HCT116 (cell line): Measurements from ENCODE around the gene PLCG2. TPM values are rescaled to one million over a fixed set of nuclear protein-coding genes. Genes with fewer than 3 reads are reported as not detected.
A peak's percentile ranks its signal among the peaks of the same experiment; 100 is the strongest.
"Not testable (repeated sequence)": the region's sequence is repeated elsewhere in the genome, so short reads cannot be mapped to it uniquely, and the experiment has no call there.

Experiments
- ATAC-seq: fragments of 200-7000 bp; cut with Tn5 transposase; 2 replicates; pipeline ENCODE4 v1.9.1; 2020; ENCODE audit warnings: mild to moderate bottlenecking, moderate library complexity
- BruUV-seq: library from RNA; stranded (reverse); fragments of 400-500 nt; replicated peaks from 2 replicates; lab custom pipeline; 2021; lab: Mats Ljungman, UMichigan
- CTCF ChIA-PET: fragments of 300-600 bp; sonication (Branson Sonifier 250); formaldehyde crosslinking; loops from one replicate; lab custom pipeline; 2021; ENCODE audit warnings: antibody characterized with exemption; lab: Charles Lee
- POLR2A ChIA-PET: fragments of 300-600, 350-600 bp; sonication (Branson Sonifier 250); formaldehyde crosslinking; loops from one replicate; lab custom pipeline; 2021; ENCODE audit warnings: antibody characterized with exemption; lab: Charles Lee
- RAD21 ChIA-PET, 2 experiments: fragments of 300-600 bp; sonication (Branson Sonifier 250); formaldehyde crosslinking; loops; one replicate each; lab custom pipeline; 2023; ENCODE audit warnings: low total read pairs in 2 of 2; ENCODE audit not compliant: uncharacterized antibody in 2 of 2, unreplicated experiment in 2 of 2, low non-redundant PET in 1 of 2; lab: Charles Lee
- DNase-seq: peaks from one replicate; pipeline ENCODE4 v3.0.0-alpha.2; 2010; ENCODE audit warnings: low read depth, low spot score
- H2AFZ ChIP-seq: fragments of 200-600 bp; shearing (Covaris generic), sonication (generic); 2 replicates; pipeline ENCODE4 v1.6.1; 2017; ENCODE audit warnings: low read depth, mixed run types, mixed read lengths, antibody characterized with exemption, low read length; ENCODE audit not compliant: poor library complexity, severe bottlenecking
- H3K27ac ChIP-seq: 2 replicates; pipeline ENCODE4 v1.5.1; 2012; ENCODE audit warnings: low read depth, low read length
- H3K27me3 ChIP-seq: fragments of 200-600 bp; sonication (generic); 2 replicates; pipeline ENCODE4 v1.6.1; 2016; ENCODE audit warnings: mixed run types, low read length, mixed read lengths; ENCODE audit not compliant: insufficient read depth
- H3K36me3 ChIP-seq, 2 experiments: fragments of 200-500 bp in 1 of 2; fragments of 200-600 bp in 1 of 2; sonication (Bioruptor generic) in 1 of 2; sonication (generic) in 1 of 2; 2 replicates each; pipeline versions ENCODE4 v1.5.1 to v1.6.1; 2014 to 2016; ENCODE audit warnings: low read length in 2 of 2, inconsistent platforms in 1 of 2, mixed read lengths in 1 of 2, mixed run types in 1 of 2; ENCODE audit not compliant: insufficient read depth in 2 of 2, control insufficient read depth in 1 of 2
- H3K4me1 ChIP-seq, 2 experiments: fragments of 200-600 bp in 1 of 2; sonication (generic) in 1 of 2; 2 replicates each; pipeline versions ENCODE4 v1.5.1 to v1.6.1; 2012 to 2017; ENCODE audit warnings: low read length in 2 of 2, inconsistent platforms in 1 of 2, mild to moderate bottlenecking in 1 of 2, mixed read lengths in 1 of 2, mixed run types in 1 of 2, moderate library complexity in 1 of 2; ENCODE audit not compliant: insufficient read depth in 2 of 2, control insufficient read depth in 1 of 2
- H3K4me2 ChIP-seq: fragments of 200-600 bp; sonication (generic); 2 replicates; pipeline ENCODE4 v1.6.1; 2017; ENCODE audit warnings: mixed run types, low read length, mixed read lengths
- H3K4me3 ChIP-seq, 2 experiments: fragments of 200-600 bp in 1 of 2; sonication (generic) in 1 of 2; replicated peaks in 1 of 2; 2 replicates each; pipeline ENCODE4 v1.5.1; 2011 to 2016; ENCODE audit warnings: low read length in 2 of 2, control low read depth in 1 of 2, low read depth in 1 of 2, mild to moderate bottlenecking in 1 of 2, mixed read lengths in 1 of 2, mixed run types in 1 of 2
- H3K79me2 ChIP-seq: fragments of 200-600 bp; sonication (generic); 2 replicates; pipeline ENCODE4 v1.6.1; 2017; ENCODE audit warnings: mild to moderate bottlenecking, mixed run types, low read length, moderate library complexity, mixed read lengths; ENCODE audit not compliant: insufficient read depth
- H3K9ac ChIP-seq: fragments of 200-600 bp; sonication (generic); 2 replicates; pipeline ENCODE4 v1.6.1; 2016; ENCODE audit warnings: low read length, mixed read lengths
- H3K9me2 ChIP-seq: fragments of 200-600 bp; sonication (generic), shearing (Covaris generic); 2 replicates; pipeline ENCODE4 v1.6.1; 2017; ENCODE audit warnings: mixed run types, mild to moderate bottlenecking, moderate library complexity; ENCODE audit not compliant: insufficient read depth
- H3K9me3 ChIP-seq, 2 experiments: fragments of 200-500 bp in 1 of 2; fragments of 200-600 bp in 1 of 2; sonication (Bioruptor generic) in 1 of 2; sonication (generic) in 1 of 2; 2 replicates each; pipeline ENCODE4 v1.6.1; 2014 to 2017; ENCODE audit warnings: low read length in 2 of 2, mixed read lengths in 2 of 2, inconsistent platforms in 1 of 2, low read depth in 1 of 2, mild to moderate bottlenecking in 1 of 2, mixed run types in 1 of 2, moderate library complexity in 1 of 2; ENCODE audit not compliant: control insufficient read depth in 1 of 2, insufficient read depth in 1 of 2
- H4K20me1 ChIP-seq: fragments of 200-600 bp; sonication (generic), shearing (Covaris generic); 2 replicates; pipeline ENCODE4 v1.6.1; 2017; ENCODE audit warnings: mixed run types, mild to moderate bottlenecking, moderate library complexity; ENCODE audit not compliant: insufficient read depth
- CBX3 ChIP-seq: IDR thresholded peaks from 2 replicates; pipeline ENCODE4 v1.6.1; 2012; ENCODE audit warnings: low read depth
- POLR2AphosphoS5 ChIP-seq: IDR thresholded peaks from 2 replicates; pipeline ENCODE4 v1.6.1; 2011; ENCODE audit warnings: mild to moderate bottlenecking, low read depth, low read length, moderate library complexity
- RAD21 ChIP-seq: IDR thresholded peaks from 2 replicates; pipeline ENCODE4 v1.6.1; 2012; ENCODE audit warnings: low read depth, mild to moderate bottlenecking
- intact Hi-C: fragments of 100-400 bp; cut with micrococcal nuclease; formaldehyde crosslinking; loops from 2 replicates; pipeline ENCODE4 v1.10.0; 2022
- total RNA-seq: library from RNA; stranded (reverse); gene quantifications from one replicate; pipeline ENCODE4 v1.2.1, GENCODE V29; 2021; ENCODE audit not compliant: unreplicated experiment
- TF ChIP-seq, protein P1 (sequence below), 3 experiments: fragments of 200-600 bp in 1 of 3; sonication (generic) in 1 of 3; IDR thresholded peaks in 2 of 3; conservative IDR thresholded peaks in 1 of 3; 2 replicates each; pipeline ENCODE4 v1.5.1; 2012 to 2017; ENCODE audit warnings: low read depth in 2 of 3, low read length in 2 of 3, antibody characterized with exemption in 1 of 3, borderline replicate concordance in 1 of 3, control low read depth in 1 of 3, mild to moderate bottlenecking in 1 of 3, mixed read lengths in 1 of 3, mixed run types in 1 of 3, moderate library complexity in 1 of 3; ENCODE audit not compliant: insufficient read depth in 1 of 3

Gene PLCG2
- total RNA-seq, 1 experiment from 2014 or later, result 31.2 TPM

DNA sequence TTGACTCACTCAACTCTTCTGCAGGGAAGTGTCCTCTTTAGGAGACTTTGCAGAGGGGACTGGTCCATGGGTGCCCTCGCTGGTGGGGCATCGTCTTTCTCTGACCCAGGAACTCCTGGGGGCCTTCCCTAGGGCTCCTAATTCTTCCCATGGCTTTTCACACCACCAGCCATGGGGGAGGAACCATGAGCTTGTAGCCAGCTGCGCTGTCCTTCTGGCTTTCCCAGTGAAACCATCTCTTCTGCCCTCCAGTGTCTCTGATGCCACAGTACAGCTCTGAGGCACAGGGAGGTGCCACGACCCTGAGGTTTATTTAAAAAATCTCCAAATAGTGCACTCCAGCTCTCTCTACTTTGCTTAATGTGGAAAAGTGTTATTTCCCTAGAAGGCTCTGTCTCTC is 153.6 kb downstream of the PLCG2 start:
- Histone ChIP-seq H4K20me1 (no peaks in the 10 kb centered on the region), H3K36me3 (no peaks in the 10 kb centered on the region), H3K4me2 (no peak overlapping the region), H3K9me3 (no peaks in the 10 kb centered on the region), H3K9me2 (no peaks in the 10 kb centered on the region), H3K27me3 (no peaks in the 10 kb centered on the region), H3K4me3 (no peak overlapping the region), H3K4me1 (peaks cover 12 to 14% of the 10 kb centered on the region in 2 experiments), H3K27ac (no peak overlapping the region), H2AFZ (no peak overlapping the region), H3K79me2 (no peaks in the 10 kb centered on the region), H3K9ac (no peak overlapping the region)
- POLR2A ChIA-PET, result no interaction called here
- intact Hi-C loops, result loop anchor here (2.0 kb wide), 1 partner anchor 42 kb away; no protein-coding TSS in a partner anchor
- TF ChIP-seq POLR2AphosphoS5 (no peak), RAD21 (peak; percentile 30)
- TF ChIP-seq, protein P1, sequence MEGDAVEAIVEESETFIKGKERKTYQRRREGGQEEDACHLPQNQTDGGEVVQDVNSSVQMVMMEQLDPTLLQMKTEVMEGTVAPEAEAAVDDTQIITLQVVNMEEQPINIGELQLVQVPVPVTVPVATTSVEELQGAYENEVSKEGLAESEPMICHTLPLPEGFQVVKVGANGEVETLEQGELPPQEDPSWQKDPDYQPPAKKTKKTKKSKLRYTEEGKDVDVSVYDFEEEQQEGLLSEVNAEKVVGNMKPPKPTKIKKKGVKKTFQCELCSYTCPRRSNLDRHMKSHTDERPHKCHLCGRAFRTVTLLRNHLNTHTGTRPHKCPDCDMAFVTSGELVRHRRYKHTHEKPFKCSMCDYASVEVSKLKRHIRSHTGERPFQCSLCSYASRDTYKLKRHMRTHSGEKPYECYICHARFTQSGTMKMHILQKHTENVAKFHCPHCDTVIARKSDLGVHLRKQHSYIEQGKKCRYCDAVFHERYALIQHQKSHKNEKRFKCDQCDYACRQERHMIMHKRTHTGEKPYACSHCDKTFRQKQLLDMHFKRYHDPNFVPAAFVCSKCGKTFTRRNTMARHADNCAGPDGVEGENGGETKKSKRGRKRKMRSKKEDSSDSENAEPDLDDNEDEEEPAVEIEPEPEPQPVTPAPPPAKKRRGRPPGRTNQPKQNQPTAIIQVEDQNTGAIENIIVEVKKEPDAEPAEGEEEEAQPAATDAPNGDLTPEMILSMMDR (IDR thresholded peaks at IDR 0.05 in 2 of 3, conservative IDR thresholded peaks at IDR 0.05 in 1 of 3; ENCODE audit: borderline replicate concordance in 1 of 3, insufficient read depth in 1 of 3, low read depth in 2 of 3, low read length in 2 of 3), result peak; percentile 8 to 32 (median 26); a peak in 4 of 6 replicates
- BruUV-seq, result no TSS peak
- RAD21 ChIA-PET, result no interaction called here
- peak; percentile 65 for ATAC-seq
- CTCF ChIA-PET, result interaction anchor here (0.7 to 0.8 kb wide), 2 partner anchors 39 to 297 kb away, joined by 3 read pairs; no protein-coding TSS in a partner anchor
- no peak for DNase-seq

DNA sequence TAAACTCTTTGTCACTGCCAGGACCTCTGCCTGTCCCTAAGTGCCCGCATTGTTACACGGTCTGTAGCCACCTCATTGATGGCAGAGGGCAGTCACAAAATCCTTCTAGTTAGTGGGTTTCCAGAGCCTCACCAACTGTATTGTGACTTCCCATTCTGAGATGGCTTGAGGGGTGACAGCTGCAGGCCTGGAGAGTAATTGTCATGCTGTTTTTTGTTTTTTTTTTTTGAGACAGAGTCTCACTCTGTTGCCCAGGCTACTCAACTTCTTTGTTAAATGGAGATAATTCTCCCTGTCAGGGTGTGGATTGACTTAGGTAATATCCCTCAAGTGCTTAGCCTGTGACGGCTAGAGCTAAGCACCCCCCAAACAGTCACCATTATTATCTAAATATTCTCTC is 154.3 kb downstream of the PLCG2 start:
- Histone ChIP-seq H3K79me2 (no peaks in the 10 kb centered on the region), H2AFZ (no peak overlapping the region), H3K36me3 (no peaks in the 10 kb centered on the region), H3K9me2 (no peaks in the 10 kb centered on the region), H3K9me3 (no peaks in the 10 kb centered on the region), H3K27ac (no peak overlapping the region), H3K9ac (no peak overlapping the region), H4K20me1 (no peaks in the 10 kb centered on the region), H3K27me3 (no peaks in the 10 kb centered on the region), H3K4me2 (no peak overlapping the region), H3K4me3 (no peak overlapping the region), H3K4me1 (peaks cover 10 to 13% of the 10 kb centered on the region in 2 experiments)
- no TSS peak for BruUV-seq
- RAD21 ChIA-PET, result no interaction called here
- DNase-seq (no peak), ATAC-seq (no peak)
- intact Hi-C loops, result loop anchor here (2.0 kb wide), 1 partner anchor 43 kb away; no protein-coding TSS in a partner anchor
- CTCF ChIA-PET, result interaction anchor here (0.7 kb wide), 1 partner anchor 40 kb away, joined by 3 read pairs; no protein-coding TSS in a partner anchor
- TF ChIP-seq CBX3, result no peak
- POLR2A ChIA-PET, result no interaction called here

DNA sequence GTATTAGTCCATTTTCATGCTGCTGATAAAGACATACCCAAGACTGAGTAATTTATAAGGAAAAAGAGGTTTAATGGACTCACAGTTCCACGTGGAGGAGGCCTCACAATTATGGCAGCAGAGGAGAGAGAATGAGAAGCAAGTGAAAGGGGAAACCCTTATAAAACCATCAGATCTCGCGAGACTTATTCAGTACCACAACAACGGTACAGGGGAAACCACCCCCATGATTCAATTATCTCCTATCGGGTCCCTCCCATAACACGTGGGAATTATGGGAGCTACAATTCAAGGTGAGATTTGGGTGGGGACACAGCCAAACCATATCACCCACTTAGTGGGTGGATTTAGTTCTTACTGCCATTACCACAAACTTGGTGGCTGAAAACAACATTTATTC is 155.6 kb downstream of the PLCG2 start:
- H3K4me3 ChIP-seq, H3K27ac ChIP-seq, ATAC-seq, H3K36me3 ChIP-seq, H3K9me3 ChIP-seq, H3K4me2 ChIP-seq, BruUV-seq, H3K9me2 ChIP-seq, intact Hi-C loops, H3K79me2 ChIP-seq, CTCF ChIA-PET, DNase-seq, RAD21 ChIA-PET, POLR2A ChIA-PET, H3K4me1 ChIP-seq, H3K27me3 ChIP-seq, H4K20me1 ChIP-seq, H2AFZ ChIP-seq, H3K9ac ChIP-seq: not testable (repeated sequence)
